Fibroblast of gingiva (primary cell): ENCODE data around the gene MMP24.
"Not testable (repeated sequence)": the region's sequence is repeated elsewhere in the genome, so short reads cannot be mapped to it uniquely, and the experiment has no call there.

Source experiments
- DNase-seq: peaks from one replicate; pipeline ENCODE4 v3.0.0-alpha.2; 2011; ENCODE audit warnings: low read depth

The MMP24 gene

GRCh38 chr20:35260426-35260825 lies 33.9 kb downstream of the MMP24 start:
- DNase-seq, result no peak

GRCh38 chr20:35262321-35262720 lies 35.8 kb downstream of the MMP24 start:
- DNase-seq, result not testable (repeated sequence)

GRCh38 chr20:35262731-35263531 lies 36.4 kb downstream of the MMP24 start:
- not testable (repeated sequence) for DNase-seq

- DNase-seq, result no peak
Measured at GRCh38 chr20:35263532-35264341, 37.2 kb downstream of the MMP24 start.

- DNase-seq, result no peak
Measured at GRCh38 chr20:35264755-35265154, 38.3 kb downstream of the MMP24 start.

- no peak for DNase-seq
Measured at GRCh38 chr20:35267092-35267491, 40.6 kb downstream of the MMP24 start.

GRCh38 chr20:35269055-35269781 lies 42.7 kb downstream of the MMP24 start:
- peak; percentile 31 for DNase-seq

GRCh38 chr20:35270021-35270902 lies 43.8 kb downstream of the MMP24 start:
- no peak for DNase-seq

- DNase-seq, result no peak
Measured at GRCh38 chr20:35271073-35271882, 44.8 kb downstream of the MMP24 start.

- peak; percentile 62 for DNase-seq
Measured at GRCh38 chr20:35271904-35272303, 45.4 kb downstream of the MMP24 start.

GRCh38 chr20:35273449-35274171 lies 47.1 kb downstream of the MMP24 start:
- peak; percentile 62 for DNase-seq

GRCh38 chr20:35274172-35275092 lies 47.9 kb downstream of the MMP24 start:
- DNase-seq, result no peak

- DNase-seq, result no peak
Measured at GRCh38 chr20:35275741-35276251, 49.3 kb downstream of the MMP24 start.

- DNase-seq, result no peak
Measured at GRCh38 chr20:35276408-35276807, 49.9 kb downstream of the MMP24 start.

GRCh38 chr20:35277127-35277526 lies 50.6 kb downstream of the MMP24 start:
- DNase-seq, result no peak

GRCh38 chr20:35277531-35278395 lies 51.3 kb downstream of the MMP24 start, which contains the start of gene MMP24OS:
MMP24OS (minus strand) TSS chr20:35278122; CDS start chr20:35277929, 193 bp downstream.
- DNase-seq, result peak; percentile 89

- DNase-seq, result no peak
Measured at GRCh38 chr20:35279040-35279439, 52.5 kb downstream of the MMP24 start.
